Esophagus squamous epithelium (tissue), 4 donors: ENCODE measurements around the gene DPP4.

Experiments used
- CTCF ChIP-seq, 6 experiments: fragments of 450-650 bp in 4 of 6; fragments of 200-600 bp in 2 of 6; sonication (generic) in 2 of 6; IDR thresholded peaks; one replicate each; pipeline ENCODE4 v1.5.1; 2016 to 2019; ENCODE audit warnings: antibody characterized with exemption in 6 of 6, mild to moderate bottlenecking in 4 of 6, moderate library complexity in 4 of 6
- POLR2A ChIP-seq, 4 donors: fragments of 450-650 bp; IDR thresholded peaks; one replicate each; pipeline ENCODE4 v1.6.1; 2017; ENCODE audit warnings: antibody characterized with exemption in 4 of 4, mild to moderate bottlenecking in 4 of 4, moderate library complexity in 3 of 4

GRCh38 chr2:161990741-161991140, 83.3 kb downstream of the DPP4 start:
- TF ChIP-seq CTCF (IDR thresholded peaks at IDR 0.05) (no peak), POLR2A (IDR thresholded peaks at IDR 0.05) (no peak)
